SK-N-SH treated with all-trans-retinoic acid at 6 μM for 48 hours (cell line): ENCODE data around the gene C1QTNF5.

Experiments used
- ATAC-seq: fragments of 200-7000 bp; cut with Tn5 transposase; 3 replicates; pipeline ENCODE4 v1.9.1; 2020; ENCODE audit warnings: mild to moderate bottlenecking, moderate library complexity
- ARNTL ChIP-seq: fragments of 450-650 bp; formaldehyde crosslinking; IDR thresholded peaks from 2 replicates; pipeline ENCODE4 v1.5.0; 2020; ENCODE audit warnings: low read depth, mild to moderate bottlenecking, moderate library complexity, borderline replicate concordance
- BACH2 ChIP-seq: fragments of 250-450 bp; sonication (Bioruptor Pico); IDR thresholded peaks from 2 replicates; pipeline ENCODE4 v1.9.0; 2021; ENCODE audit warnings: mild to moderate bottlenecking, borderline replicate concordance
- CSDC2 ChIP-seq: fragments of 250-450 bp; sonication (Bioruptor Pico); IDR thresholded peaks from 2 replicates; pipeline ENCODE4 v1.5.0; 2020; ENCODE audit warnings: mild to moderate bottlenecking, moderate library complexity
- ESRRG ChIP-seq: fragments of 250-450 bp; sonication (Bioruptor Pico); IDR thresholded peaks from 2 replicates; pipeline ENCODE4 v1.6.1; 2021; ENCODE audit warnings: mild to moderate bottlenecking
- GLIS3 ChIP-seq: fragments of 250-450 bp; sonication (Bioruptor Pico); IDR thresholded peaks from 2 replicates; pipeline ENCODE4 v1.5.0; 2020; ENCODE audit warnings: mild to moderate bottlenecking, moderate library complexity
- ISL1 ChIP-seq: fragments of 250-450 bp; sonication (Bioruptor Pico); IDR thresholded peaks from 2 replicates; pipeline ENCODE4 v2.1.2; 2022; ENCODE audit warnings: mild to moderate bottlenecking, moderate library complexity
- OSR1 ChIP-seq: fragments of 250-450 bp; sonication (Bioruptor Pico); IDR thresholded peaks from 2 replicates; pipeline ENCODE4 v1.8.0; 2022; ENCODE audit warnings: moderate library complexity, mild to moderate bottlenecking, inconsistent platforms
- PPARA ChIP-seq: fragments of 250-450 bp; sonication (Bioruptor Pico); IDR thresholded peaks from 2 replicates; pipeline ENCODE4 v1.5.0; 2020; ENCODE audit warnings: mild to moderate bottlenecking, borderline replicate concordance
- RARB ChIP-seq: fragments of 250-450 bp; sonication (Bioruptor Pico); IDR thresholded peaks from 2 replicates; pipeline ENCODE4 v1.8.0; 2021; ENCODE audit warnings: mild to moderate bottlenecking, moderate library complexity
- TCF4 ChIP-seq: fragments of 250-450 bp; sonication (Bioruptor Pico); IDR thresholded peaks from 2 replicates; pipeline ENCODE4 v1.8.0; 2021; ENCODE audit warnings: mild to moderate bottlenecking, moderate library complexity, borderline replicate concordance
- TOX ChIP-seq: fragments of 250-450 bp; sonication (Bioruptor Pico); IDR thresholded peaks from 2 replicates; pipeline ENCODE4 v1.8.0; 2021; ENCODE audit warnings: mild to moderate bottlenecking, moderate library complexity, borderline replicate concordance
- ZC3H10 ChIP-seq: fragments of 250-450 bp; sonication (Bioruptor Pico); IDR thresholded peaks from 2 replicates; pipeline ENCODE4 v1.5.1; 2021; ENCODE audit warnings: mild to moderate bottlenecking, moderate library complexity
- ZFP3 ChIP-seq: fragments of 250-450 bp; sonication (Bioruptor Pico); IDR thresholded peaks from 2 replicates; pipeline ENCODE4 v1.5.0; 2020; ENCODE audit warnings: mild to moderate bottlenecking, moderate library complexity
- ZFP30 ChIP-seq: fragments of 450-650 bp; formaldehyde crosslinking; IDR thresholded peaks from 2 replicates; pipeline ENCODE4 v1.5.0; 2022; ENCODE audit warnings: mild to moderate bottlenecking, moderate library complexity
- ZNF565 ChIP-seq: fragments of 450-650 bp; formaldehyde crosslinking; conservative IDR thresholded peaks from 2 replicates; pipeline ENCODE4 v1.5.0; 2020; ENCODE audit warnings: low read depth, mild to moderate bottlenecking, moderate library complexity
- ZNF70 ChIP-seq: fragments of 450-650 bp; formaldehyde crosslinking; IDR thresholded peaks from 2 replicates; pipeline ENCODE4 v1.5.0; 2020; ENCODE audit warnings: mild to moderate bottlenecking, moderate library complexity
- ZNF8 ChIP-seq: fragments of 450-650 bp; formaldehyde crosslinking; IDR thresholded peaks from 2 replicates; pipeline ENCODE4 v1.5.0; 2020; ENCODE audit warnings: mild to moderate bottlenecking, moderate library complexity
- TF ChIP-seq, protein P1 (sequence below): fragments of 250-450 bp; sonication (Bioruptor Pico); IDR thresholded peaks from 2 replicates; pipeline ENCODE4 v1.5.1; 2020; ENCODE audit warnings: low read depth, mild to moderate bottlenecking, moderate library complexity
- TF ChIP-seq, protein P2 (sequence below): fragments of 250-450 bp; sonication (Bioruptor Pico); IDR thresholded peaks from 2 replicates; pipeline ENCODE4 v1.8.0; 2021; ENCODE audit warnings: low read depth, mild to moderate bottlenecking, moderate library complexity, borderline replicate concordance
- TF ChIP-seq, protein P3 (sequence below): fragments of 250-450 bp; sonication (Bioruptor Pico); IDR thresholded peaks from 2 replicates; pipeline ENCODE4 v1.8.0; 2020; ENCODE audit warnings: mild to moderate bottlenecking, moderate library complexity, borderline replicate concordance
- TF ChIP-seq, protein P4 (sequence below): fragments of 250-450 bp; sonication (Bioruptor Pico); IDR thresholded peaks from 2 replicates; pipeline ENCODE4 v1.5.1; 2021; ENCODE audit warnings: mild to moderate bottlenecking, moderate library complexity
- TF ChIP-seq, protein P5 (sequence below): fragments of 250-450 bp; sonication (Bioruptor Pico); IDR thresholded peaks from 2 replicates; pipeline ENCODE4 v1.5.0; 2020; ENCODE audit warnings: mild to moderate bottlenecking, moderate library complexity

C1QTNF5 gene

DNA sequence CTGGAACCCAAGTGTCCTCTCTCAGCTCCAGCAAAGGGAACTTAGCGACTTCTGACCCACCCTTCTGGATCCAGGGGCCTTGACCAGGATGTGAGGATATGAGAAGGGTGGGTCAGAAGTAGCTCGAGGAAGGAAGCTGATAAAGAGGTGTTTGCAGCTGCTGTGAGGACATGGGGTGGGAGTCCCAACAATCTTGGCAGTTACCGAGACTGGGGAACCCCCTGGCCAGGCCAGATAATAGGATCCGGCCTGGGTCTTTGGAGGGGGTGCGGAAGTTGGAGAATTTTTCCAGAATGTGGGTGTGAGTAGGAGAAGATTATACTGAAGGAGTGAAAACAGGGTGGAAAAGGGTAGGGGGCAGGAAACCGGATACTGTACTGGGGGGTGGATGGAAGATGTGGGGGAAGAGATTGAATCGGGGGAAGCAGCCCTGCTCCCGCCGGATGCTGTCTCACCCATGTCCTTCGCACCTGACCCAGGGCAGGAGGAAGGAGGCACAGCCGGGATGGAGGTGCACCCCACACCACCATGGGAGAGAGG, 20.9 kb downstream of the C1QTNF5 start:
- no peak for TF ChIP-seq ESRRG (CRISPR knock-in tag)
- TF ChIP-seq ISL1 (CRISPR knock-in tag) = no peak
- no peak for TF ChIP-seq CSDC2 (CRISPR knock-in tag)
- TF ChIP-seq, protein P1, sequence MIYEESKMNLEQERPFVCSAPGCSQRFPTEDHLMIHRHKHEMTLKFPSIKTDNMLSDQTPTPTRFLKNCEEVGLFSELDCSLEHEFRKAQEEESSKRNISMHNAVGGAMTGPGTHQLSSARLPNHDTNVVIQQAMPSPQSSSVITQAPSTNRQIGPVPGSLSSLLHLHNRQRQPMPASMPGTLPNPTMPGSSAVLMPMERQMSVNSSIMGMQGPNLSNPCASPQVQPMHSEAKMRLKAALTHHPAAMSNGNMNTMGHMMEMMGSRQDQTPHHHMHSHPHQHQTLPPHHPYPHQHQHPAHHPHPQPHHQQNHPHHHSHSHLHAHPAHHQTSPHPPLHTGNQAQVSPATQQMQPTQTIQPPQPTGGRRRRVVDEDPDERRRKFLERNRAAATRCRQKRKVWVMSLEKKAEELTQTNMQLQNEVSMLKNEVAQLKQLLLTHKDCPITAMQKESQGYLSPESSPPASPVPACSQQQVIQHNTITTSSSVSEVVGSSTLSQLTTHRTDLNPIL = no peak
- no peak for TF ChIP-seq GLIS3 (CRISPR knock-in tag)
- TF ChIP-seq ZC3H10 (CRISPR knock-in tag) = no peak
- ATAC-seq = no peak

DNA sequence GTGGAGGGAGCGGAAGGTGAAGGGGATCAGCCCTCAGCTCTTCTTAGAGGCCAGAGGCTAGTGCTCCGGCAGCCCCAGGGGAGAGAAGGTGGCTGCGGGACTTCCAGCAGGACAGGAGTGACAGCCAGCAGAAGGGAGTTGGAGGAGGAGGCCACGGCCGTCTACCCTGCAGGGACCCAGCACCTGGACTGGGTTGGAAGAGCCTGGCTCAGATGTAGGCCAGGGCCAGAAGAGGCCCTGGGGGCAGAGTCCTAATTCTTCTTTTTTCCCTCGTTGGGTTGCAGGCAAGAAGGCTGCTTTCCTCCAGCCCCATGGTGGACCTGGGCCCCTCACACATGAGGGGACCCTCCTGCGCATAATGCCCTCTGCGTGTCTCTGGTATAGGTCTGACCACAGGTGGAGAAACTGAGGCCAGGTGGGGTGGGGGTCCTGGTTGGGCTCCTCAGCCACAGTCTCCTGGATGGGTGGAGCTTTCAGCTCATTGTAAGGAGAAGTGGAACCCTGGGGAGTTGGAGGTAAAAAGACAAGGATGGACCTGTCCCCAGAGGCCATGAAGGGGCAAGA, 21.5 kb downstream of the C1QTNF5 start:
- no peak for TF ChIP-seq ISL1 (CRISPR knock-in tag)
- no peak for TF ChIP-seq ZC3H10 (CRISPR knock-in tag)
- TF ChIP-seq, protein P2, sequence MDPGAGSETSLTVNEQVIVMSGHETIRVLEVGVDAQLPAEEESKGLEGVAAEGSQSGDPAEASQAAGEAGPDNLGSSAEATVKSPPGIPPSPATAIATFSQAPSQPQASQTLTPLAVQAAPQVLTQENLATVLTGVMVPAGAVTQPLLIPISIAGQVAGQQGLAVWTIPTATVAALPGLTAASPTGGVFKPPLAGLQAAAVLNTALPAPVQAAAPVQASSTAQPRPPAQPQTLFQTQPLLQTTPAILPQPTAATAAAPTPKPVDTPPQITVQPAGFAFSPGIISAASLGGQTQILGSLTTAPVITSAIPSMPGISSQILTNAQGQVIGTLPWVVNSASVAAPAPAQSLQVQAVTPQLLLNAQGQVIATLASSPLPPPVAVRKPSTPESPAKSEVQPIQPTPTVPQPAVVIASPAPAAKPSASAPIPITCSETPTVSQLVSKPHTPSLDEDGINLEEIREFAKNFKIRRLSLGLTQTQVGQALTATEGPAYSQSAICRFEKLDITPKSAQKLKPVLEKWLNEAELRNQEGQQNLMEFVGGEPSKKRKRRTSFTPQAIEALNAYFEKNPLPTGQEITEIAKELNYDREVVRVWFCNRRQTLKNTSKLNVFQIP (CRISPR knock-in tag) = no peak
- TF ChIP-seq, protein P3, sequence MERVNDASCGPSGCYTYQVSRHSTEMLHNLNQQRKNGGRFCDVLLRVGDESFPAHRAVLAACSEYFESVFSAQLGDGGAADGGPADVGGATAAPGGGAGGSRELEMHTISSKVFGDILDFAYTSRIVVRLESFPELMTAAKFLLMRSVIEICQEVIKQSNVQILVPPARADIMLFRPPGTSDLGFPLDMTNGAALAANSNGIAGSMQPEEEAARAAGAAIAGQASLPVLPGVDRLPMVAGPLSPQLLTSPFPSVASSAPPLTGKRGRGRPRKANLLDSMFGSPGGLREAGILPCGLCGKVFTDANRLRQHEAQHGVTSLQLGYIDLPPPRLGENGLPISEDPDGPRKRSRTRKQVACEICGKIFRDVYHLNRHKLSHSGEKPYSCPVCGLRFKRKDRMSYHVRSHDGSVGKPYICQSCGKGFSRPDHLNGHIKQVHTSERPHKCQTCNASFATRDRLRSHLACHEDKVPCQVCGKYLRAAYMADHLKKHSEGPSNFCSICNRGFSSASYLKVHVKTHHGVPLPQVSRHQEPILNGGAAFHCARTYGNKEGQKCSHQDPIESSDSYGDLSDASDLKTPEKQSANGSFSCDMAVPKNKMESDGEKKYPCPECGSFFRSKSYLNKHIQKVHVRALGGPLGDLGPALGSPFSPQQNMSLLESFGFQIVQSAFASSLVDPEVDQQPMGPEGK (CRISPR knock-in tag) = no peak
- no peak for TF ChIP-seq RARB
- TF ChIP-seq TCF4 (CRISPR knock-in tag) = no peak
- TF ChIP-seq ZNF70 (CRISPR knock-in tag) = no peak
- TF ChIP-seq, protein P4, sequence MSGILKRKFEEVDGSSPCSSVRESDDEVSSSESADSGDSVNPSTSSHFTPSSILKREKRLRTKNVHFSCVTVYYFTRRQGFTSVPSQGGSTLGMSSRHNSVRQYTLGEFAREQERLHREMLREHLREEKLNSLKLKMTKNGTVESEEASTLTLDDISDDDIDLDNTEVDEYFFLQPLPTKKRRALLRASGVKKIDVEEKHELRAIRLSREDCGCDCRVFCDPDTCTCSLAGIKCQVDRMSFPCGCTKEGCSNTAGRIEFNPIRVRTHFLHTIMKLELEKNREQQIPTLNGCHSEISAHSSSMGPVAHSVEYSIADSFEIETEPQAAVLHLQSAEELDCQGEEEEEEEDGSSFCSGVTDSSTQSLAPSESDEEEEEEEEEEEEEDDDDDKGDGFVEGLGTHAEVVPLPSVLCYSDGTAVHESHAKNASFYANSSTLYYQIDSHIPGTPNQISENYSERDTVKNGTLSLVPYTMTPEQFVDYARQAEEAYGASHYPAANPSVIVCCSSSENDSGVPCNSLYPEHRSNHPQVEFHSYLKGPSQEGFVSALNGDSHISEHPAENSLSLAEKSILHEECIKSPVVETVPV (CRISPR knock-in tag) = no peak
- TF ChIP-seq, protein P5, sequence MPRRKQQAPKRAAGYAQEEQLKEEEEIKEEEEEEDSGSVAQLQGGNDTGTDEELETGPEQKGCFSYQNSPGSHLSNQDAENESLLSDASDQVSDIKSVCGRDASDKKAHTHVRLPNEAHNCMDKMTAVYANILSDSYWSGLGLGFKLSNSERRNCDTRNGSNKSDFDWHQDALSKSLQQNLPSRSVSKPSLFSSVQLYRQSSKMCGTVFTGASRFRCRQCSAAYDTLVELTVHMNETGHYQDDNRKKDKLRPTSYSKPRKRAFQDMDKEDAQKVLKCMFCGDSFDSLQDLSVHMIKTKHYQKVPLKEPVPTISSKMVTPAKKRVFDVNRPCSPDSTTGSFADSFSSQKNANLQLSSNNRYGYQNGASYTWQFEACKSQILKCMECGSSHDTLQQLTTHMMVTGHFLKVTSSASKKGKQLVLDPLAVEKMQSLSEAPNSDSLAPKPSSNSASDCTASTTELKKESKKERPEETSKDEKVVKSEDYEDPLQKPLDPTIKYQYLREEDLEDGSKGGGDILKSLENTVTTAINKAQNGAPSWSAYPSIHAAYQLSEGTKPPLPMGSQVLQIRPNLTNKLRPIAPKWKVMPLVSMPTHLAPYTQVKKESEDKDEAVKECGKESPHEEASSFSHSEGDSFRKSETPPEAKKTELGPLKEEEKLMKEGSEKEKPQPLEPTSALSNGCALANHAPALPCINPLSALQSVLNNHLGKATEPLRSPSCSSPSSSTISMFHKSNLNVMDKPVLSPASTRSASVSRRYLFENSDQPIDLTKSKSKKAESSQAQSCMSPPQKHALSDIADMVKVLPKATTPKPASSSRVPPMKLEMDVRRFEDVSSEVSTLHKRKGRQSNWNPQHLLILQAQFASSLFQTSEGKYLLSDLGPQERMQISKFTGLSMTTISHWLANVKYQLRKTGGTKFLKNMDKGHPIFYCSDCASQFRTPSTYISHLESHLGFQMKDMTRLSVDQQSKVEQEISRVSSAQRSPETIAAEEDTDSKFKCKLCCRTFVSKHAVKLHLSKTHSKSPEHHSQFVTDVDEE = no peak
- TF ChIP-seq ZFP30 (CRISPR knock-in tag) = no peak
- TF ChIP-seq GLIS3 (CRISPR knock-in tag) = no peak
- no peak for TF ChIP-seq PPARA (CRISPR knock-in tag)
- no peak for TF ChIP-seq BACH2
- TF ChIP-seq ZNF8 (CRISPR knock-in tag) = no peak
- ATAC-seq = no peak

DNA sequence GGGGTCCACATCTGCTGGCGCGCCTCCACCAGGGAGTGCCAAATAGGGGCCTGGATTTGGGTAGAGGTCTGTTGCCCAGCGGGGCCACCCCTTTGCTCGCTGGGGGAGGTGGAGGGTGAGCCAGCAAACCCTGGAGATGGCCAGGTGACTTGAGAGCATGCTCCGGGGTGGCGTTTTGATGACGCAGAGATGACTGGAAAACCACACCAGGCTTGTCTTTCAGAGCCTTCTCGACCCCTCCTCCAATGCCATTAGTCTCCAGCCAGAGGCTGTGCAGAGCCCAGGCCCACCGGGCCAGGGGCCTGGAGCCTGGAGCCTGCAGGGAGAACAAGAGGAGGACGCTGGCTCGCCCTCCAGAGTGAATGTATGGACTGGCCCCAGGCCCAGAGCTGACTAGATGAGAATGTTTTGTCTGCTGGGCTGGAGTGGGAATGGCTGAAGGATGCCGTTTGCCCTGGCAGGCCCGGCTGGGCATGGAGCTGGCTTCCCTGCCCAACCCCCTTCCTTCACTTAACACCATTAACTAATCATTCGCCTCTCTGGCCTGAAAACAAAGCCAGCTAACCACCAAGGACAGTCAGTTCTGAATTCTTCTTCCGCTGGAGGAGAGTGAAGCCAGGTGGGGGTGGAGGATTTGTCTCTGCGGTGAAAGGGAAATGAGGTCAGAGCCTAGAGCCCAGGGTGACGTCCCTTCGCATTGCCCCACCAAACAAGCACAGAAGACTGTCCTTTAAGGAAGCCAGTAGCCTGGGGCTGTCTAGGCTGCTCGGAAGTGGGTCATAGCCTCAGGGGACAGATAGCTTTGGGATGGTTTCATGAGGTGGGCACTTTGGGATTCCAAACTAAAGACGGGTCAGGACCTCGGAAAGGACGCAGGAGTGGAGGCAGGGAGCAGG, 22.2 kb downstream of the C1QTNF5 start:
- no peak for ATAC-seq
- no peak for TF ChIP-seq ZNF565 (CRISPR knock-in tag)
- TF ChIP-seq BACH2 = no peak
- TF ChIP-seq, protein P5 = no peak
- TF ChIP-seq ZFP3 (CRISPR knock-in tag) = no peak
- no peak for TF ChIP-seq ARNTL (CRISPR knock-in tag)
- TF ChIP-seq RARB = no peak
- no peak for TF ChIP-seq ESRRG (CRISPR knock-in tag)
- TF ChIP-seq OSR1 = no peak
- TF ChIP-seq, protein P3 (CRISPR knock-in tag) = no peak
- no peak for TF ChIP-seq CSDC2 (CRISPR knock-in tag)
- TF ChIP-seq TOX = no peak
